Measurements from ENCODE around the gene MAN1C1. TPM values are rescaled to one million over a fixed set of nuclear protein-coding genes. Genes with fewer than 3 reads are reported as not detected.

The MAN1C1 gene
- total RNA-seq, 1 donor from 2014 or later, result 0.20 TPM

- no peak overlapping the region for H3K4me3 Mint-ChIP-seq
- H3K4me1 Mint-ChIP-seq, result peaks cover 6% of the 10 kb centered on the region
- POLR2A ChIA-PET, result no interaction called here
These were observed 111.8 kb downstream of the MAN1C1 start for GRCh38 chr1:25728301-25728935.

DNA sequence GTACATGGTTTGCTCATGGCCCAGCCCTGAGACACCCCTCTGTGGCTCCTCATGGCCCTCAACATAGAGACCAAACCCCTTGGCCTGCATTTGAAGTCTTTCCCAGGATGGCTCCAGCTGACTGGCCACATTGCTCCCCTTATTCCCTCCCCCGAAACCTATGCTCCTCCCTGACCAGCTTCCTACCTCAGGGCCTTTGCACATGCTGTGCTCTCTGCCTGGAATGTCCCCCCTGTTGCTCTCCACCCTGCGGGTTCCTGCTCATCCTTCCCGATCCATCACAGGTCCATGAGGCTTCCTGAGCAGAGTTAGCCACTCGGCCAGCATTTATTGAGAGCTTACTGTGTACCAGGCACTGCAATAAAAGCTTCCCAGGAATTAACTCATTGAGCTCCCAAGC is 112.5 kb downstream of the MAN1C1 start:
- H3K9me3 Mint-ChIP-seq, result no peaks in the 10 kb centered on the region
- no peaks in the 10 kb centered on the region for H3K36me3 Mint-ChIP-seq (ENCODE audit: low read depth)
- POLR2A ChIA-PET, result no interaction called here
- intact Hi-C loops (cut with micrococcal nuclease), result no loop called here
- H3K27ac Mint-ChIP-seq, result no peak overlapping the region
- no peak for TF ChIP-seq CTCF (IDR thresholded peaks at IDR 0.05)
- ATAC-seq (ENCODE audit: low read depth), result no peak
- DNase-seq, result no peak
- peaks cover 6% of the 10 kb centered on the region for H3K4me1 Mint-ChIP-seq
- peaks cover 31% of the 10 kb centered on the region for H3K27me3 Mint-ChIP-seq
- no peak overlapping the region for H3K4me3 Mint-ChIP-seq
- CTCF ChIA-PET, result no interaction called here

More at GRCh38 chr1:25728301-25728935, 111.8 kb downstream of the MAN1C1 start:
- no peak for ATAC-seq (ENCODE audit: low read depth)
- intact Hi-C loops (cut with micrococcal nuclease), result no loop called here
- H3K27me3 Mint-ChIP-seq, result peaks cover 34% of the 10 kb centered on the region
- no peaks in the 10 kb centered on the region for H3K9me3 Mint-ChIP-seq
- no peak for TF ChIP-seq CTCF (IDR thresholded peaks at IDR 0.05)
- no peak overlapping the region for H3K27ac Mint-ChIP-seq
- H3K36me3 Mint-ChIP-seq (ENCODE audit: low read depth), result no peaks in the 10 kb centered on the region
- DNase-seq, result no peak
- CTCF ChIA-PET, result no interaction called here

- TF ChIP-seq CTCF (IDR thresholded peaks at IDR 0.05), result no peak
- ChIA-PET POLR2A (no interaction called here), CTCF (interaction anchor here (0.8 kb wide), 1 partner anchor 208 kb away, joined by 4 read pairs; no protein-coding TSS in a partner anchor)
- no peak overlapping the region for H3K27ac Mint-ChIP-seq
- intact Hi-C loops (cut with micrococcal nuclease), result no loop called here
- DNase-seq (no peak), ATAC-seq (ENCODE audit: low read depth) (no peak)
- no peaks in the 10 kb centered on the region for H3K36me3 Mint-ChIP-seq (ENCODE audit: low read depth)
- no peaks in the 10 kb centered on the region for H3K9me3 Mint-ChIP-seq
- no peak overlapping the region for H3K4me3 Mint-ChIP-seq
- H3K27me3 Mint-ChIP-seq, result peaks cover 34% of the 10 kb centered on the region
- H3K4me1 Mint-ChIP-seq, result peaks cover 6% of the 10 kb centered on the region
These were observed 113.4 kb downstream of the MAN1C1 start for GRCh38 chr1:25729790-25730644.

- POLR2A ChIA-PET, result no interaction called here
- no peak overlapping the region for H3K4me3 Mint-ChIP-seq
- no peak for TF ChIP-seq CTCF (IDR thresholded peaks at IDR 0.05)
These were observed 114.6 kb downstream of the MAN1C1 start for GRCh38 chr1:25731148-25731547.

GRCh38 chr1:25731626-25732370 is 115.2 kb downstream of the MAN1C1 start:
- ChIA-PET CTCF (no interaction called here), POLR2A (no interaction called here)
- Mint-ChIP-seq H3K4me3 (no peak overlapping the region), H3K4me1 (peaks cover 6% of the 10 kb centered on the region), H3K36me3 (ENCODE audit: low read depth) (no peaks in the 10 kb centered on the region), H3K27ac (no peak overlapping the region), H3K9me3 (no peaks in the 10 kb centered on the region), H3K27me3 (peaks cover 25% of the 10 kb centered on the region)
- intact Hi-C loops (cut with micrococcal nuclease), result no loop called here
- ATAC-seq (ENCODE audit: low read depth) (no peak), DNase-seq (no peak)
- no peak for TF ChIP-seq CTCF (IDR thresholded peaks at IDR 0.05)

More at GRCh38 chr1:25731148-25731547, 114.6 kb downstream of the MAN1C1 start:
- Mint-ChIP-seq H3K4me1 (peaks cover 6% of the 10 kb centered on the region), H3K36me3 (ENCODE audit: low read depth) (no peaks in the 10 kb centered on the region), H3K9me3 (no peaks in the 10 kb centered on the region), H3K27me3 (peaks cover 31% of the 10 kb centered on the region), H3K27ac (no peak overlapping the region)
- intact Hi-C loops (cut with micrococcal nuclease), result no loop called here
- CTCF ChIA-PET, result no interaction called here
- DNase-seq (no peak), ATAC-seq (ENCODE audit: low read depth) (no peak)
